PC-3 (cell line): ENCODE results near the gene RNF32. TPM values are rescaled to one million over a fixed set of nuclear protein-coding genes. Genes with fewer than 3 reads are reported as not detected.

Source experiments
- ATAC-seq: fragments of 200-7000 bp; cut with Tn5 transposase; 2 replicates; pipeline ENCODE4 v1.9.1; 2020; ENCODE audit warnings: mild to moderate bottlenecking, moderate library complexity
- BruUV-seq: library from RNA; stranded (reverse); fragments of 400-500 nt; replicated peaks from 2 replicates; lab custom pipeline; 2021; lab: Mats Ljungman, UMichigan
- CTCF ChIA-PET: fragments of 300-600 bp; sonication (Branson Sonifier 250); formaldehyde crosslinking; loops from one replicate; lab custom pipeline; 2022; ENCODE audit warnings: antibody characterized with exemption; lab: Charles Lee
- POLR2A ChIA-PET: fragments of 300-600 bp; sonication (Branson Sonifier 250); formaldehyde crosslinking; loops from one replicate; lab custom pipeline; 2022; ENCODE audit warnings: antibody characterized with exemption; ENCODE audit not compliant: unreplicated experiment; lab: Charles Lee
- DNase-seq: peaks from one replicate; pipeline ENCODE4 v3.0.0-alpha.2; 2015
- H2AFZ ChIP-seq: fragments of 300-600 bp; sonication (generic); 2 replicates; pipeline ENCODE4 v1.6.0; 2016; ENCODE audit warnings: antibody characterized with exemption, low read length
- H3F3A ChIP-seq: fragments of 300-600 bp; sonication (generic); one replicate; pipeline ENCODE4 v1.6.0; 2017; ENCODE audit warnings: antibody characterized with exemption, low read length, control low read depth, mild to moderate bottlenecking; ENCODE audit not compliant: unreplicated experiment
- H3K27ac ChIP-seq: fragments of 300-600 bp; sonication (generic); 2 replicates; pipeline ENCODE4 v1.5.1; 2016; ENCODE audit warnings: mild to moderate bottlenecking, low read length
- H3K27me3 ChIP-seq: fragments of 300-600 bp; sonication (generic); 2 replicates; pipeline ENCODE4 v1.6.1; 2016; ENCODE audit warnings: low read length, mixed read lengths
- H3K36me3 ChIP-seq: fragments of 300-600 bp; sonication (generic); 2 replicates; pipeline ENCODE4 v1.6.1; 2016; ENCODE audit warnings: low read depth, mixed run types, low read length, mixed read lengths
- H3K4me1 ChIP-seq: fragments of 300-600 bp; sonication (generic); 2 replicates; pipeline ENCODE4 v1.5.1; 2016; ENCODE audit warnings: low read length; ENCODE audit not compliant: insufficient read depth
- H3K4me2 ChIP-seq: fragments of 300-600 bp; sonication (generic); 2 replicates; pipeline ENCODE4 v1.6.0; 2016; ENCODE audit warnings: low read length
- H3K4me3 ChIP-seq: fragments of 300-600 bp; sonication (generic); 2 replicates; pipeline ENCODE4 v1.5.1; 2016; ENCODE audit warnings: mild to moderate bottlenecking, low read length, mixed read lengths
- H3K79me2 ChIP-seq: fragments of 300-600 bp; sonication (generic); 2 replicates; pipeline ENCODE4 v1.6.1; 2017; ENCODE audit warnings: low read length, mixed read lengths
- H3K9ac ChIP-seq: fragments of 300-600 bp; sonication (generic); 2 replicates; pipeline ENCODE4 v1.6.0; 2016; ENCODE audit warnings: mild to moderate bottlenecking, low read length
- H3K9me2 ChIP-seq: fragments of 300-600 bp; sonication (generic); replicated peaks from 2 replicates; pipeline ENCODE4 v1.6.1; 2016; ENCODE audit warnings: mixed run types, low read length, mixed read lengths
- H3K9me3 ChIP-seq: fragments of 300-600 bp; sonication (generic); 2 replicates; pipeline ENCODE4 v1.6.1; 2016; ENCODE audit warnings: low read length, mixed read lengths
- H4K20me1 ChIP-seq: fragments of 300-600 bp; sonication (generic); 2 replicates; pipeline ENCODE4 v1.6.1; 2016; ENCODE audit warnings: low read length, mixed read lengths
- CTCF ChIP-seq: fragments of 300-600 bp; sonication (generic); conservative IDR thresholded peaks from 2 replicates; pipeline ENCODE4 v1.5.1; 2017; ENCODE audit warnings: antibody characterized with exemption, low read depth, mild to moderate bottlenecking, low read length
- EZH2 ChIP-seq: fragments of 300-600 bp; sonication (generic); IDR thresholded peaks from one replicate; pipeline ENCODE4 v1.6.1; 2017; ENCODE audit warnings: antibody characterized with exemption, mild to moderate bottlenecking, low read length; ENCODE audit not compliant: unreplicated experiment
- EZH2phosphoT487 ChIP-seq: fragments of 300-600 bp; sonication (generic); IDR thresholded peaks from 2 replicates; pipeline ENCODE4 v1.6.1; 2018; ENCODE audit warnings: mild to moderate bottlenecking, antibody characterized with exemption, low read length, borderline replicate concordance
- intact Hi-C: fragments of 100-400 bp; cut with micrococcal nuclease; formaldehyde crosslinking; loops from 2 replicates; pipeline ENCODE4 v1.9.0; 2023
- total RNA-seq: library from RNA; depleted of rRNA; stranded (reverse); fragments of >200 nt; gene quantifications from 2 replicates; pipeline ENCODE4 v1.2.3, GENCODE V29; 2014

RNF32 gene
- total RNA-seq, 1 experiment from 2014 or later, result 1.7 TPM

GRCh38 chr7:156609010-156609877, 31.3 kb upstream of the RNF32 start:
- intact Hi-C loops, result no loop called here
- Histone ChIP-seq H3K27me3 (peaks cover 3% of the 10 kb centered on the region; the same call in 1 of the 2 replicates), H3K9me3 (no peaks in the 10 kb centered on the region), H3K79me2 (no peaks in the 10 kb centered on the region), H3K4me3 (no peak overlapping the region), H3K27ac (no peak overlapping the region), H3K4me2 (no peak overlapping the region), H3K9me2 (no peaks in the 10 kb centered on the region), H3K4me1 (no peaks in the 10 kb centered on the region), H3F3A (no peaks in the 10 kb centered on the region), H3K36me3 (no peaks in the 10 kb centered on the region), H4K20me1 (no peaks in the 10 kb centered on the region), H2AFZ (no peak overlapping the region), H3K9ac (no peak overlapping the region)
- ChIA-PET POLR2A (no interaction called here), CTCF (no interaction called here)
- no peak for ATAC-seq
- BruUV-seq, result no TSS peak
- no peak for TF ChIP-seq CTCF
- TF ChIP-seq EZH2, result no peak
- no peak for TF ChIP-seq EZH2phosphoT487
- no peak for DNase-seq

- Histone ChIP-seq H3K27me3 (peaks cover 11% of the 10 kb centered on the region), H2AFZ (no peak overlapping the region), H3K4me1 (no peaks in the 10 kb centered on the region), H3F3A (no peaks in the 10 kb centered on the region), H3K79me2 (no peaks in the 10 kb centered on the region), H4K20me1 (no peaks in the 10 kb centered on the region), H3K9me2 (no peaks in the 10 kb centered on the region), H3K27ac (no peak overlapping the region), H3K4me2 (no peak overlapping the region), H3K9ac (no peak overlapping the region), H3K36me3 (no peaks in the 10 kb centered on the region), H3K9me3 (no peaks in the 10 kb centered on the region), H3K4me3 (no peak overlapping the region)
- DNase-seq (no peak), ATAC-seq (no peak)
- BruUV-seq, result no TSS peak
- intact Hi-C loops, result no loop called here
- CTCF ChIA-PET, result no interaction called here
- POLR2A ChIA-PET, result no interaction called here
- TF ChIP-seq EZH2phosphoT487 (no peak), EZH2 (no peak), CTCF (no peak)
These were observed 30.4 kb upstream of the RNF32 start for GRCh38 chr7:156610130-156610529.

GRCh38 chr7:156610601-156611000, 30.0 kb upstream of the RNF32 start:
- H3K9me3 ChIP-seq, result no peaks in the 10 kb centered on the region
- intact Hi-C loops, result no loop called here
- no peak overlapping the region for H3K27ac ChIP-seq
- no peaks in the 10 kb centered on the region for H4K20me1 ChIP-seq
- H3K4me3 ChIP-seq, result no peak overlapping the region
- no peaks in the 10 kb centered on the region for H3K36me3 ChIP-seq
- CTCF ChIA-PET, result no interaction called here
- H3K79me2 ChIP-seq, result no peaks in the 10 kb centered on the region
- no peak for ATAC-seq
- POLR2A ChIA-PET, result no interaction called here
- H3K4me1 ChIP-seq, result no peaks in the 10 kb centered on the region
- no peak overlapping the region for H3K4me2 ChIP-seq
- H2AFZ ChIP-seq, result no peak overlapping the region
- BruUV-seq, result no TSS peak
- DNase-seq, result no peak
- no peaks in the 10 kb centered on the region for H3K9me2 ChIP-seq
- no peaks in the 10 kb centered on the region for H3F3A ChIP-seq
- peaks cover 11% of the 10 kb centered on the region for H3K27me3 ChIP-seq
- no peak for TF ChIP-seq EZH2
- TF ChIP-seq EZH2phosphoT487, result no peak
- no peak for TF ChIP-seq CTCF
- no peak overlapping the region for H3K9ac ChIP-seq
